SIG-M5 (cell line): ENCODE data around the gene CATSPERB.
"Not testable (repeated sequence)": the region's sequence is repeated elsewhere in the genome, so short reads cannot be mapped to it uniquely, and the experiment has no call there.

Experiments
- DNase-seq: peaks from one replicate; lab custom pipeline; 2025; lab: John Stamatoyannopoulos, UW

CATSPERB gene

DNA sequence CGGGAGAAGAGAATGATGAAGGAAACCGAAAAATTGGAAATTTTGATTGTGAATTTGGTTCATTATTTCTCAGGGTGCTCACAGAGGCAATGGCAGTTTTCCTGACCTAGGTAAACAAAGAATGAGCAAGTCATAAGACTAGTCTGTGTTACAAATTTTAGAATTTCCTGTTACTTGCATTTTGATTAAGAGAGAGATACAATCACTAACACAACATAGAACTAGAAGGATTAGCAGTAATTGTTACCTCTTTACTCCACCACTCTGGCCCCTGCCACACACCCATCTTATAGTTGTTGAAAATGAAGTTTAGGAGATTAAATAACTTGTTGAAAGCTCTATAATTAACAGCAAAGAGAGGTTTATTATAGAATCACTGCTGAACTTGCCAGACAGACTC, 62.0 kb downstream of the CATSPERB start:
- no peak for DNase-seq

DNA sequence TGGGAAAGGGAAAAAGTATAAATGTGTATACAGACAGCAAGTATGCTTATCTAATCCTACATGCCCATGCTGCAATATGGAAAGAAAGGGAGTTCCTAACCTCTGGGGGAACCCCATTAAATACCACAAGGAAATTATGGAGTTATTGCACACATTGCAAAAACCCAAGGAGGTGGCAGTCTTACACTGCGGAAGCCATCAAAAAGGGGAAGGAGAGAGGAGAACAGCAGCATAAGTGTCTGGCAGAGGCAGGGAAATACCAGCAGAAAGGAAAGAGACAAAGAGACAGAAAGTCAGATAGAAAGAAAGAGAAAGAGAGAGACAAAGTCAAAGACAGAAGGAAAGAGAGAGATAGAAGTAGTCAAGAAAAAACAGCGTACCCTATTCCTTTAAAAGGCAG, 64.8 kb downstream of the CATSPERB start:
- DNase-seq, result not testable (repeated sequence)

DNA sequence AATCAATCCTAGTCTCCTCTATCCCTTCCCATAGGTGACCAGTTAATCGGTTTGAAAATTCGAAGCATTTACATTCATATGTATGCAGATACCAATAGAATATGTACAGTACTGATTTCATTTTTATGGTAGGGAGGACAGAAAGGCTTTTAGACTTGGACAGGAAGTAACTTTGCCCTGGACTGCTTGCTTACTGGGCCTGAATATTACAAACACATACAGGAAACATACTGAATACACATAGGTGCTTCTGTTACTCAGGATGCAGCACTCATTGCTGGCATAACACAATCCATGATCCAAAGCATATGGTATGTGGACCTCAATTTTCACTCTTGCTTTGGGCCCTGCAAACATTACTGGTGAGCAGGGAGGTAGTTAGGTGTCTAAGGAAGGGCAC, 71.1 kb downstream of the CATSPERB start:
- no peak for DNase-seq

DNA sequence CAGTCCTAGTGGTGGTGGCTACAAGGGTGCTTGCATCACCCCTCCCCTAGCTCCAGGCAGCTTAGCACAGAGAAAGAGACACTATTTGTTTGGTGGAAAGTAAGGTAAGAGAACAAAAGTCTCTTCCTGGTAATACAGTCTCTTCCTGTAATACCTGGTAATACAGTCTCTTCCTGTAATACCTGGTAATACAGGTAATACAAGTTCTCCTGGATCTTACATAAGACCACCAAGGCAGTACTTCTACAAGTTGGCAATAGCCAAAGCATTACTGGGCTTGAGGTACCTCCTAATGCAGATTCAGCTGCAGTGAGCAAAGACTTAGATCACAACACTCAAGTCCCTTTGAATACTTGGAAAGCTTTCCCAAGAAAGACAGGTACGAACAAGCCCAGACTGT, 77.0 kb downstream of the CATSPERB start:
- DNase-seq, result no peak

DNA sequence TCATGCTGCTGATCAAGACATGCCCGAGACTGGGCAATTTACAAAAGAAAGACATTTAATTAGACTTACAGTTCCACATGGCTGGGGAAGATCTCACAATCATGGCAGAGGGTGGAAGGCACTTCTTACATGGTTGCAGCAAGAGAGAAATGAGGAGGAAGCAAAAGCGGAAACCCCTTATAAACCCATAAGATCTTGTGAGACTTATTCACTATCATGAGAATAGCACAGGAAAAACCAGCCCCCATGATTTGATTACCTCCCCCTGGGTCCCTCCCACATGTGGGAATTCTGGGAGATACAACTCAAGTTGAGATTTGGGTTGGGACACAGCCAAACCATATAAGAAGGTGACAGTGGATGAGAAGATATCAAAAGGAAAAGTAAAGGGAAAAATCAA, 78.4 kb downstream of the CATSPERB start:
- DNase-seq, result no peak

DNA sequence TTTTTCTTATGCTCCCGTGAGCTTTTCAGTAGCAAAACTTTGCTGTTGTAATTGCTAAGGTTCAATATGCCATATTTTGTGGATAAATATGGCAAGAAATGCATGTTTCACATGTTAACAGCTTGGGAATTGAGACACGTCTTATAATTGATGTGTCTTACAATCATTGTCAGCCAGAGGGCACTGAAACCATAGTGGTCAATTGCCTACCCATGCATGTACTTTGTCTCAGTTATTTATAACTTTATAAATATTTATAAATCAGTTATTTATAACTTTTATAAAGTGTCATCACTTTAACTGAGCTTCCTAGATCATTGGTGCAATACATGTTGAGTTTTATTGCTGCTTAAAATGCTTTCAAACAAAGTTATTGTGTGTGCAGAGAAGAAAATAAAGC, 82.0 kb downstream of the CATSPERB start:
- no peak for DNase-seq

DNA sequence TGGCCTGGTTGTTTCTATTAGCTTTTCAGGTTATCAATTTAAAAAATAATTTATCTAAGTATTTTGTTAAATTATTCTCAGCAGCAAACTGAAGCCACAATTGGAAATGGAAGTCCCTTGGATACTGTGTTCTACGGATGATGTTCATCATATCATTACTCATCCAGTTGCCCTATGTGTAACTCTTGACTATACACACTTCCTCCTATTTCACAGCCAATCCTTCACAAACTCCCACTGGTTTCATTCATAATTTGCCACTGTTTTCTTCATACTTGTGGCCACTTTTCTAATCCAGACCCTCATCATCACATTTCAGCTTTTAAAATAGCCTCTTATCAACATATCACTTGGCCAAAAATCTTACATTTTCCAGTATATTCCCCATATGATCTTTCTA, 84.0 kb downstream of the CATSPERB start:
- DNase-seq, result no peak

DNA sequence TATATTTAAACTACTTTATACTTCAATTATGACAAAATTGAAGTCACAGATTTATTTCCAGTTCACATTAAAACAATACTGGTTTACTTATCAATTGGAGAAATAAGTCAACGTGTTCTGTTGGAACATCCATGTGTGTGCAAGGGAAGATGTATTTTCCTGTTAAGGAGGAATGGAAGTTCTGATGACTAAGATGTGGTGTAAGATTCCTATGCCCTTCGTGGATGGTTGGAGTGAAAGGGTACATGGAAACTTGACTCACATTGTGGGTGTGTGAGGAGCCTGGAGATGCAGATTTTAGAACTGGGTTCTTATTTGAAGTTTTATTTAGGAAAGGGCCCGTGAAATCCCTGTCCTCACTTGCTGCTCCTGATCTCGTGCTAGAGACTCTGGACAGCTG, 95.3 kb downstream of the CATSPERB start:
- no peak for DNase-seq

DNA sequence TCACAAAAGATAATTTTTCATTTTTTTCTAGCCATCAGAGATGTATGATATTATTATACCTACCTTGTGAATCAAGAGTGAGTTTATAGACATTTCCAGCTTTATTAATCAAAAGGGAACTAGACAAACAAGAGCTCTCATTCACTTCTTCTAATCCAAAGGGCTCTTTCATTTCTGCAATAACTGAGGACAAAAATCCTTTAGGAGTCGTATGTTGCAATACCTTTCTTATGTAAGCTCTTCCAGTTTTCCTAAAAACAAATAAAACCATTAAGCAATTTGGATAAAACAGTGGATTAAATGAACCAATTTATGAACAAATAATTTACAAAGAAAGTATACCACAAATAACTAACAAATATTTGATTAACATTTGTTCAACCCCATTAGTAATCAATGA, 107.1 kb downstream of the CATSPERB start:
- no peak for DNase-seq

DNA sequence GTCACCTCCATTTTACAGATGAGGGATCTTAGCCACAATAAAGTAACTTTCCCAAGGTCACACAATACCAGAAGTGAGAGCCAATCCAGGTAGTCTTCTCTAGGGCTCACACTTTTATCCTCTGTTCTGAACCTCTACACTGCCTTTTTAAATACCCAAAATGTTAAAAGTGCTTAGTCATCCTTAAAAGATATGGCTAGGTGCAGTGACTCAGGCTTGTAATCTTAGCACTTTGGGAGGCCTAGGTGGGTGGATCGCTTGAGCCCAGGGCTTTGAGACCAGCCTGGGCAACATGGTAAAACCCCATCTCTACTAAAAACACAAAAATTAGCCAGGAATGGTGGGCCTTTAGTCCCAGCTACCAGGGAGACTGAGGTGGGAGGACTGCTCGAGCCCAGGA, 117.7 kb downstream of the CATSPERB start:
- DNase-seq, result no peak

DNA sequence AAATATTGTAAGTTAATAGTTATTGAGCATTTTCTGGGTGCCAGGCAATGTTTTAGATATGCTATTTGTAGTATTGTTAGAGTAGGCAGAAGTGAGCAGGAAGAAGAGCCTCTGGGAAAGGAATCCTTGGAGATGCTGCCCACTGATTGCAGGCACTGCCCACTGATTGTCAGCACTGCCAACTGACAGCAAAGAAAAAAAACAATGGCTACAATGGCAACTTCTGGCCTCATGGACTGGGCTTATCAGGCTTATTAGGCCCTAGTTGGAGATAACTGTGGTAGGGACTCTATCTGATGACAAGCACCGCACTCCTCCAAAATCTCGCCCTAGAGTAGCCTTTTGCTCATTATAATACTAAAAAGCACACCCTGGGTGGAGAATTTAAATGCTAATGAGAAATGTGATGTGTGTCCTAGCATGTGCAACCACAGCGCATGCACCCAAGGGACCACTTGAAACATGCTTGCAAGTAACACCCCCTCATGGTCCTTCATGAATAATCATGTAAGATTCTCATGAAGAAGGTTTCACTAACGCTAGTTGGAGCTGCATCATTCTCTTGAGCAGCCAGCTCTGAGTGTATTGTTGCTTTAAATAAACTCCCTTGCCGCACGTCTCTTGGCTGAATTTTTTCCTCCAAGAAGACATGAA, 118.3 kb downstream of the CATSPERB start:
- DNase-seq, result no peak

DNA sequence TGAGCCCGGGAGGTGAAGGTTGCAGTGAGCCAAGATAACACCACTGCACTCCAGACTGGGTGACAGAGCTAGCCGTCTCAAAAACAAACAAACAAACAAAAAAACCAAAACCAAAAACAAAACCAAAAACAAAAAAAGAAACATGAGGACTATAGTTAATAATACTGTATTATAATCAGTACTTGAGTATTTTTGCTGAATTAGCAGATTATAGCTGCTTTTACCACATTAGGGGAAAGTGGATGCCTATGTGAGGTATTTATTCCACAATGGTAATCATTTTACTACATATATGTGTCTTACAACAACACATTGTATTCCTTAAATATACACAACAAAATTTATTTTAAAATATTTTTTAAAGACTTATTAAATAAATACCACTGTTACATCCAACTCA, 120.4 kb downstream of the CATSPERB start:
- no peak for DNase-seq

DNA sequence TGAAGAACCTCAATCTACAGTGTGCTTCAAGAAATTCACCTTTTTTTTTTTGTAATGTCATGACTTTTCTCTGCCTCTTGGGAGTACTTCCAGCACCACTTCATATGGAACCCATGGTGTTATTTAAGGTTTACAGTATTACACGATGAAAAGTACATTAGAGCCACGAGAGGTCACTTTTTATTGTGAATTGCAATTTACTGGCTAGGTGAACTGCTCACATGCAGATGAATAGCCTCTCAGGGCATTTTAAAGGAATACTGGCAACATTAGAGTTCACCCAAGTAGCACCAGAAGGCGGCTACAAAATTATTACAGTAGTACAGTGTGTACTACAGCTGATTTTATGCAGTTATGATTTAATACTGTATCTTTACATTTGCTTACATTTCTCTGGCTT, 122.7 kb downstream of the CATSPERB start:
- no peak for DNase-seq

DNA sequence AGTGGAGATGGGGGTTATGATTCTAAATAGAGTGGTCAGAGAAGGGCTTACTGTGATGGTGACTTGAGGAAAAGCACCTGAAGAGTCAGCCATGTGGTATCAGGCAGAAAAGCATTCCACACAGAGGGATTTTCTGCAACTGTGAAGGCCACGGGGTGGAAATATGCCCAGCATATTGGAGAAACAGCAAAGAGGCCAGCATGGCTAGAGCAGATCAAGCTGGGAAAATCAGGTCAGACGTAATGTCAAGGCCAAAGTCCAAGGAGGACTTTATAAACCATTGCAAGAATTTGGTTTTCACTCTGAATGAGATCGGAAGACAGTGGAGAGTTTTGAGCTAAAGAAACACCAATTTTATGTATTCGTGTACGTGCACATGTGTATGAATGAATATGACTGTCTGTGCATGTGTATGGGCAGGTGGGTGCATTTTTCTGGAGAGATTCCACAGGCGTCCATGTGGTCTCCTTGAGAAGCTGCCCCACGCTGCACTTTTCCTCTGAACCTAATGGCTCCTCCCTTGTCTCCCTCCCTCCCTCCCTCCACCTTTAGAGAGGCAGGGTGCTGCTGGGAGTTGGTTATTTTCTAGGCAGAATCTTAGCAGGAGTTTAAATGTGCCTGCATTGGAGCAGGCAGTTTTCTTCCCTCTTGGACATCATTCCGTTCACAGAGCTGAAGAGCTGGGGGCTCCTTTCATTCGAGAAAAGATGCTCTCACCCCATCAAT, 124.4 kb downstream of the CATSPERB start:
- no peak for DNase-seq

DNA sequence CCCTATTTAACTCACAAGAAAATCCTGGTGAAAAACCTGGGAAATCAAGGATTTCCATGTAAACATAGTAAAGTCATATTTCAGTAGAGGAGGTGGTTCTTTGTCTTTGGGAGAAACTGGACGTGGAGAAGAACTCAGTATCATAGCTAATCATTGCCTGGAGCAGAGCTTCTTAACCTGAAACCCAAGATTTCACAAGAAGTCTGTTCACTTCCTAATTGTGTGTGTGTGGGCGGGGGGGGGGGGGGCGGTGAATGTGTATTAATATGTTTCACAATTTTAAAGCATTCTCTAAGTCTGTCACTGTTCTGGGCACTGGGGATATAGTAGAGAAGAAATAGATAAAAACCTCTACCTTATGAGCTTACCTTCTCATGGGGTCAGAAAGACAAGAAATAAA, 125.0 kb downstream of the CATSPERB start:
- DNase-seq, result no peak

DNA sequence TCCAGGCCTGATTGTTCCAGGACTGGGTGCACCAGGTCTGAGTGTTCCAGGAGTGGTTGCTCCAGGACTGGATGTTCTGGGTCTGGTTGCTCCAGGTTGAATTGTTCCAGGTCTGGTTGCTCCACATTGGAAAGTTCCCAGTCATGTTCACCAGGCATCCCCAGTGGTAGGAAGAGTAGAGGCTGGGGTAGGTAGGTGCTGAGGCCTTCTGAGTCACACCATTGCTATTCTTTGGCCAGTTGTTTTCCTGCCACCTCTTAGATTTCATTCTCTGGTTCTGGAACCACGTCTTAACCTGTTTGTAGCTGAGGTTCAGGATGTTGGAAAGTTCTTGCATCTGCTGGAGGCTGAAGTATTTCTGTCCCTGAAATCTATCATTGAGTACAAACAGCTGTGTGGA, 127.3 kb downstream of the CATSPERB start:
- not testable (repeated sequence) for DNase-seq

DNA sequence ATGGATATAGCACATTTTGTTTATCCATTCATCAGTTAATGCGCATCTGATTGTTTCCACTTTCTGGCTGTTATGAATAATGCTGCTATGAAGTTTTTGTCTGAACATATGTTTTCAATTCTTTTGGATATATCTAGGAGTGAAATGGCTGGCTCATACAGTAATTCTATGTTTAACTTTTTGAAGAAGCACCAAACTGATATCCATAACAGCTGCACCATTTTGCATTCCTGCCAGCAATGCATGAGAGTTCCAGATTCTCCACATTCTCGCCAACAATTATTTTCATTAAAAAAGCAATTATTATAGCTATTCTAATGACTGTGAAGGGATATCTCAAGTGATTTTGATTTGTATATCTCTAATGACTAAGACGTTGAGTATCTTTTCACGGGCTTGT, 131.9 kb downstream of the CATSPERB start:
- no peak for DNase-seq

DNA sequence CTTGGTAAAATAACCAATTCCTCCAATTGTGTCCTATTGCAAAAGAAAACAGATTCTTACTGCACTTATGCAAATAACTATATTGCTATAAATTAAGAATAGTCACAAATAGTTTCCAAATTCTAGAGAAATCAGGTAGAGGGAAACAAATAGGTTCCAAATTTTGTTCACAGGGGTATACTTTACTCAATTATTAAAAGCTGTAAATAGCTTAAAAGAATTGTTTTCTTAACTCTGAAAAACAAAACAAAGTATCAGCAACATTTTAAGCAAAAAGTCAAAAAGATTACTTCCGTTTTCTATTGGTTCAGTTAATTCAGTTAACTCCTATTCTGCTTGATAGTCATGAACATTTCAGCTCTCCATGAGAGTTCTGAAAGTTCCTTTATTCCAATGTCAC, 136.2 kb downstream of the CATSPERB start:
- no peak for DNase-seq

DNA sequence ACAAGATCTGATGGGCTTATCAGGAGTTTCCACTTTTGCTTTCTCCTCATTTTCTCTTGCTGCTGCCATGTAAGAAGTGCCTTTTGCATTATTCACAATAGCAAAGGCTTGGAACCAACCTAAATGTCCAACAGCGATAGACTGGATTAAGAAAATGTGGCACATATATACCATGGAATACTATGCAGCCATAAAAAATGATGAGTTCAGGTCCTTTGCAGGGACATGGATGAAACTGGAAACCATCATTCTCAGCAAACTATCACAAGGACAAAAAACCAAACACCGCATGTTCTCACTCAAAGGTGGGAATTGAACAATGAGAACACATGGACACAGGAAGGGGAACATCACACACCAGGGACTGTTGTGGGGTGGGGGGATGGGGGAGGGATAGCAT, 137.9 kb downstream of the CATSPERB start:
- DNase-seq, result not testable (repeated sequence)

DNA sequence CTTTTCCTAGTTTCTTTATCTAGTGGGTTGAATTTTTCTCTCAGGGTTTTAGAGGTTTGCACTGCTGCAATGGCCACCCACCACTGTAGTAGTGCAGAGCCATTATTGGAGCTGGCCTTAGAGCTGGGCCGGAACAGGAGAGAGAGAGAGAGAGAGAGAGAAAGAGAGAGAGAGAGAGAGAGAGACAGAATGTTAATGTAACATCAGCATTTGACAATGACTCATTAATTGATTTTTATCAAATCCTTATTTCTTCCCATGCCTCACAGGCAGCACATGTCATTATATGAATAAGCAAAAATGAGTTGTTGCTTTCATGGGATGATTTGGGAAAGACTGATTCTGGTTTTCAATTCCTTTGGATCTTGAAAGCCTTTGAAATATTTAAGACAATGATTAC, 145.5 kb downstream of the CATSPERB start:
- DNase-seq, result no peak

DNA sequence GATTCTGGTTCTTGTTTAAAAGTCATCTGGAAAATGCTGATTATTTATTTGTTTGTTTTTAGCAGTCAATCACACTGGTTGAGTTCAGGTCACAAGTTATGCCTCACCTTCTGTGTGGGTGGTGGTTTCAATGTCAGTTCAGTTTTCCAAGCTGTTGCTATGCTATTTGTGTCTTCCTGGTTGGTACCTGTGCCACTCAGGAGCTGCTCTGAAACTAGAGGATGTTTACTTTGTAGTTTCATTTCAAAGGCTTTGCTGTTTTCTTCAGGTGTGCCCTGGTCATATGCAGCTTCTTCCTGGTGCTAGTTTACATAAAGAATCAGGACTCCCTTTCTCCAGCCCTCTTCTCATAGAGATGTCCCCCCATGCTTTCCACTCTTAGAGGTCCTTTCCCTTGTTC, 146.0 kb downstream of the CATSPERB start:
- DNase-seq, result no peak

DNA sequence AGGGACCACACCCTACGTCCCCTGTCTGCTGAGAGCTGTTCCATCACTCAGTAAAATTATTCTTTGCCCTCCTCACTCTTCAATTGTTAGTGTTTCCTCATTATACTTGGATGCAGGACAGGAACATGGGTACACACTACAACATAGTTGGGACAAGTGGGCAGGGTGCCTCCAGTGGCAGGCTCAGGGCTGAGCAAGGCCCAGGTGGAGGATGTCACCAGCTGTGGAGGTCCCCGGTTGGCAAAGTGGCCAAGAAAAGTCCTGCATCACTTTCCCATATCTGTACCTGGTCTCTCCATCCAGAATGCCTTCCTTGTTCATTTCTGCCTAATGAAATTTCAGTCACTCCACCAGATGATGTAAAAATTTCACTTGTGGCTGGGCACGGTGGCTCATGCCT, 149.1 kb downstream of the CATSPERB start:
- DNase-seq, result no peak

DNA sequence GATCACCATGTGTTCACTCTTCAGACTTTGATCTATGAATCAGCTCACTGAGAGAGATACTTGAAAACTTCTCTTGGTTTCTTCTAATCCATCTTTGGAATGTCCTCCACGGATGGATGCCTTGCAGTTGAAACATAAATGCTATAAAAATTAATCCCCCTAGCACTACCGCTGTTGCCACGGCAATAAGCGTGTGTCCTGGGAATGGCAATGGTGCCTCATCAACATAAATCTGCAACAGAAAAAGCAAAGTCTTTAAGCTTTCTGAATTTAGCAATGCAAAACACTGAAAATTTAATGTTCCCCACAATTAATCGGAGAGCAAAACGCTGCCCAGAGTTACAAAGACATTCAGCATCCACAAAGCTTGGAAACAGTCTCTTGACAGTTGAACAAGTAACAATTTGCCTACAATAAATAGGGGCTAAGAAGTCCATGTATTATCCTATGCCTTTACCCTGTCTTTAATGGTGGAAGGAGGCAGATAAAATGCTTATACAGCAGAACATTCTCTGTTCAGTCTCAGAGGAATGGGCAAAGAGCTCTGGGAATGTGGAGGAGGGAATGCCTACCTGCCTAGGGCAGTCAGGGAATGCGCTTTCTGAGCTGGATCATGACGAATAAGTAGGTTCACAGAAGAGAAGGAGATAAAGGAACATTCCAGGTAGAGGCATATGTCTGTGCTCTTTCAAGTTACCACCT, 150.9 kb downstream of the CATSPERB start:
- DNase-seq, result no peak
